Memory B cell (primary cell): ENCODE results near the gene ENAH.

ENCODE experiments used
- ATAC-seq: fragments of 150-1000 bp; cut with Tn5 transposase; 2 replicates; pipeline ENCODE4 v1.10.0; 2021; ENCODE audit warnings: low read depth, mild to moderate bottlenecking, moderate library complexity
- DNase-seq, 2 donors: peaks; one replicate each; pipeline ENCODE4 v3.0.0; 2022; ENCODE audit warnings: low spot score in 2 of 2
- H3K27ac Mint-ChIP-seq: one replicate; pipeline ENCODE4 v1.8.0; 2022; ENCODE audit warnings: mild to moderate bottlenecking, moderate library complexity, mixed read lengths
- H3K27me3 Mint-ChIP-seq: one replicate; pipeline ENCODE4 v1.8.0; 2022; ENCODE audit warnings: mixed read lengths
- H3K36me3 Mint-ChIP-seq: one replicate; pipeline ENCODE4 v1.8.0; 2022; ENCODE audit warnings: mild to moderate bottlenecking, mixed read lengths
- H3K4me1 Mint-ChIP-seq: one replicate; pipeline ENCODE4 v1.8.0; 2022; ENCODE audit warnings: mixed read lengths
- H3K4me3 Mint-ChIP-seq: one replicate; pipeline ENCODE4 v1.8.0; 2022; ENCODE audit warnings: mild to moderate bottlenecking, moderate library complexity, mixed read lengths
- H3K9me3 Mint-ChIP-seq: one replicate; pipeline ENCODE4 v1.8.0; 2022; ENCODE audit warnings: mixed read lengths

ENAH gene

DNA sequence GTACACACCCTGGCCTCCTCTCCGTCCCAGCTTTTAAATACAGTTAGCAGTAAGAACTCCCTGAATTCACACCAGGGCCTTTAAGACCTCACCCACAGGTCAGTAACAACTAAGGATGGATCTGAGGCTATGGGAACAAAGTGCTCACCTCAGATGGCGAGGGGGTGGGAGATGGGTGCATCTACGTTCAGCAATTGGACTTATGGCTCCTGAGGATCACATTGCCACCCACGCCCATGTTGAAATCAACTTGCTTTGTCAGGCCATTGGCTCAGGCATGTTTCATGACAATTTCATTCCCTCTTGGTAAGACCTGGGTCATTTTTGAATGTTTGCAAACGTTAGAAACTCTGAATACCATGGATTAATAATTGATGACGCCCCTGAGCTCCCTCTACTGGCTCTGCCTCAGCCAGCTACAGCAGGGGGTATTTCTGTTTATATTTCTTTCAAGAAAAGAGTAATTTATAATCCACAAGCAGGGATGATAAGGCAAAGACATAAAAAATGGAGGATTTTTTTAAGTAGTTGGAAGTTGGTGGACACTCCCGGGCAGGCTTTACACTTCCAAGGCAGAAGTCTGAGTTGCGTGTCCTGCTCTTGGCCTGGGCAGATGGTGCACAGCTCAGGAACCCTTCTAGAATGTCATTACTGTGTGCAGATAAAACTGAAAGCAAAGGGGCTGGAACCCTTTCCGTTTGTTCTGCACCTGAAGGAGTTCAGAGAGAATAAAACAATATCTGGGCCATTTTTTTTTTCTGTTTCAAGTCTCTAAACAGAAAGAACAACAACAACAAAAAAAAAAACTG lies 211.4 kb downstream of the ENAH start:
- ATAC-seq (no peak), DNase-seq (no peak)
- Mint-ChIP-seq H3K36me3 (no peaks in the 10 kb centered on the region), H3K27me3 (no peaks in the 10 kb centered on the region), H3K9me3 (no peaks in the 10 kb centered on the region), H3K4me3 (no peak overlapping the region), H3K27ac (peak overlapping the region; percentile 75), H3K4me1 (peaks cover 40% of the 10 kb centered on the region)

DNA sequence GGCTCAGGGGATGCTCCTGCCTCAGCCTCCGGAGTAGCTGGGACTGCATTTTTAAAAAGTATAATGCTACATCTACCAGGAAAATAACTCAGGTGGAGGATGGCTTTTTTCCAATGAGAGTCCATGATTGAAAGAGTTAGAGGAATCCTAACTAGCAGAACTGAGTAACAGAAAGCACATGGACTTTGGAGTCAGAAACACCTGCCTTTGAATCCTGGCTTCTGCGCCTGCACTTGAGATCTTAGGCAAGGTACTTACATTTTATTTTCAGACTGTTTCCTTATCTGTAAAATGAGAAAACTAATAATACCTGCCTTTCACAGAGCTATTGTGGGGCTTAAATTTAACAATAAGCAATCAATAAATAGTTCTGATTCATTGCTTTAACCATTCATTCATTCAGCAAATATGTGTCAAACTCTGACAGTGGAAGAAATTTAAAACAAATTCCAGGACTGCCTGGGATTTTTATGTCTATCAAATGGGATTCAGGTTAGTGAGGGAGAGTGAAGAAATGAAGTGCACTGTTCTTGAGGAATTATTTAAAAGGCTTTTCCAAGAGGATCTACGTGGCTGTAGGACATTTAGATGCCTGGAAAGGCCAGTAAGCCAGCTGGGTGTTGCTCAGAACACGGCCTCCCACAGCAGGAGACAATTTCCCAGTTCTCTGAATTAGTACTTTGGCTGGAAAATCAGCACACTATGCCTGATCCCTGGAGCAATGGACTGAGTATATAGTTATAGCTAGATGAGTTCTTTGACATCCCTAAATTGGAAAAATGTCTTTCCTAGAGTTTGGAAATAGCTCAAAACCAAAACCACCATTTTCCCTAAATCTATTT lies 212.3 kb downstream of the ENAH start:
- Mint-ChIP-seq H3K9me3 (no peaks in the 10 kb centered on the region), H3K27me3 (no peaks in the 10 kb centered on the region), H3K4me3 (no peak overlapping the region), H3K36me3 (no peaks in the 10 kb centered on the region), H3K4me1 (peaks cover 43% of the 10 kb centered on the region), H3K27ac (no peak overlapping the region)
- DNase-seq (no peak), ATAC-seq (no peak)

DNA sequence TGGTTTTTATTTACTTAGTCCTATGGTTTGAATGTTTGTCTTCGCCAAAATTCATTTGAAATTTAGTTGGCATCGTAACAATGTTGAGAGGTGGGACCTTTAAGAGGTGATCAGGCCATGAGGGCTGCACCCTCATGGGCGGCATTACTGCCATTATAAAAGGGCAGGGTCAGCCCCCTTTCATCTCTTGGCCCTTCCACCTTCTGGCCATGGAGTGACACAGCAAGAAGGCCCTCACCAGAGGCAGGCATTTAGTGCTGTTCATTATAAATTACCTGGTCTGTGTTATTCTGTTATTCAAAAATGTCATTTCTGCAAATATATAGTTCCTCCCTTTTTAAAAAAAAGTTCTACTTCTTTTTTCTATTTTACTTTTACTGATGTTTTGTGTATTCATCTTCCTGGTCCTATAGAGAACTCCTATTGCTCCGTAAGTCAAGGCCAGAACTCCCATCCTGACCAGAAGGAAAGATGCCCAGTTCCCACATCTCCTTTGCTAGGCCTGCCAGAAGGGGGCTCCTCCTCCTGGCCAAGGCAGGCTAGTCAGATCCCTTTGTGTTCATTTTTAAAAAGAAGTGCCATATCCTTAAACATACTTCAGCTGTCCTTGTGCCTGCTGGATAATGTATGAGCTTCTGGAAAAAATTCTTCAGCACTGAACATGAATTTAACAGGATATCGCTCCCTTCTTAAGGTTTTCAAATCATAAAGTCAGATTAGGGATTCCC lies 215.0 kb downstream of the ENAH start:
- Mint-ChIP-seq H3K9me3 (no peaks in the 10 kb centered on the region), H3K27ac (no peak overlapping the region), H3K4me3 (no peak overlapping the region), H3K36me3 (no peaks in the 10 kb centered on the region), H3K27me3 (no peaks in the 10 kb centered on the region), H3K4me1 (peaks cover 31% of the 10 kb centered on the region)
- ATAC-seq = no peak
- DNase-seq = no peak
